Spleen (tissue), 7 donors: ENCODE results near the gene RGS17.

Experiments used
- POLR2A ChIP-seq, 3 donors: fragments of 450-650 bp; IDR thresholded peaks; one replicate each; pipeline ENCODE4 v1.5.1; 2017; ENCODE audit warnings: antibody characterized with exemption in 3 of 3, mild to moderate bottlenecking in 1 of 3
- POLR2AphosphoS5 ChIP-seq, 3 donors: sonication (generic); formaldehyde crosslinking; IDR thresholded peaks; one replicate each; pipeline ENCODE4 v1.5.1; 2017; ENCODE audit warnings: antibody characterized with exemption in 3 of 3
- TF ChIP-seq, protein P1 (sequence below), 11 experiments: fragments of 200-600 bp in 7 of 11; fragments of 450-650 bp in 4 of 11; sonication (generic) in 4 of 11; IDR thresholded peaks in 8 of 11; conservative IDR thresholded peaks in 3 of 11; 1 replicate in 7 of 11; 2 replicates in 4 of 11; pipeline versions ENCODE4 v1.4.0 to v1.8.0; 2016 to 2021; ENCODE audit warnings: antibody characterized with exemption in 11 of 11, inconsistent platforms in 4 of 11, mild to moderate bottlenecking in 1 of 11
- donor health status: DM: no; HTN: no; CAD: no; lungs with moderate emphysema.
- donor health status: DM: no; HTN: no; CAD: no.
- donor health status: DM: no; HTN: no; CAD: no.

DNA sequence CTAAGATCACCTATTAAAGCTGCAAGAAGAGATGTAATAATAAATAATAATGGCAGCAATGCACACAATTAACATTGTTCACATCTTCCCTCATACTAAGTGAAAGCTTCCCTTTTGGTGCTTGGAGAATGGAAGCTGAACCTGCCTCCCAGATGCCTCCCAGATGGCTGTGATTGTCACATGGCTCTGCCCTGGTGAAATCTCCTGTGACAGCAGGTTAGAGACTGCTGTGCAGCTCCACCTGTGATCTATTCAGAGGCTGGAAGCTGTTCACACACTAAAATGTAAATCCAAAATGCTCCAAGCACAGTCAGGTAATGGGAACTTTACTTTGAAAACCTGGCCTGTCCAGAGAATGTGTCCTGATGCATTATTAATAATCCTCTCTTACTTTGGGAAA lies 41.7 kb upstream of the RGS17 start:
- TF ChIP-seq, protein P1, sequence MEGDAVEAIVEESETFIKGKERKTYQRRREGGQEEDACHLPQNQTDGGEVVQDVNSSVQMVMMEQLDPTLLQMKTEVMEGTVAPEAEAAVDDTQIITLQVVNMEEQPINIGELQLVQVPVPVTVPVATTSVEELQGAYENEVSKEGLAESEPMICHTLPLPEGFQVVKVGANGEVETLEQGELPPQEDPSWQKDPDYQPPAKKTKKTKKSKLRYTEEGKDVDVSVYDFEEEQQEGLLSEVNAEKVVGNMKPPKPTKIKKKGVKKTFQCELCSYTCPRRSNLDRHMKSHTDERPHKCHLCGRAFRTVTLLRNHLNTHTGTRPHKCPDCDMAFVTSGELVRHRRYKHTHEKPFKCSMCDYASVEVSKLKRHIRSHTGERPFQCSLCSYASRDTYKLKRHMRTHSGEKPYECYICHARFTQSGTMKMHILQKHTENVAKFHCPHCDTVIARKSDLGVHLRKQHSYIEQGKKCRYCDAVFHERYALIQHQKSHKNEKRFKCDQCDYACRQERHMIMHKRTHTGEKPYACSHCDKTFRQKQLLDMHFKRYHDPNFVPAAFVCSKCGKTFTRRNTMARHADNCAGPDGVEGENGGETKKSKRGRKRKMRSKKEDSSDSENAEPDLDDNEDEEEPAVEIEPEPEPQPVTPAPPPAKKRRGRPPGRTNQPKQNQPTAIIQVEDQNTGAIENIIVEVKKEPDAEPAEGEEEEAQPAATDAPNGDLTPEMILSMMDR (IDR thresholded peaks at IDR 0.05 in 8 of 11, conservative IDR thresholded peaks at IDR 0.05 in 3 of 11), result no peak
- TF ChIP-seq POLR2AphosphoS5 (IDR thresholded peaks at IDR 0.05) (no peak), POLR2A (IDR thresholded peaks at IDR 0.05) (no peak)
